Measurements from ENCODE around the gene RELN. TPM values are rescaled to one million over a fixed set of nuclear protein-coding genes. Genes with fewer than 3 reads are reported as not detected.

Gene RELN
- total and polyA plus RNA-seq, 9 of the 15 experiments (the other 6 are each of a cell fraction or from before 2014, with no cell fraction given): 12.9 to 43.2 (median 18.1) TPM

DNA sequence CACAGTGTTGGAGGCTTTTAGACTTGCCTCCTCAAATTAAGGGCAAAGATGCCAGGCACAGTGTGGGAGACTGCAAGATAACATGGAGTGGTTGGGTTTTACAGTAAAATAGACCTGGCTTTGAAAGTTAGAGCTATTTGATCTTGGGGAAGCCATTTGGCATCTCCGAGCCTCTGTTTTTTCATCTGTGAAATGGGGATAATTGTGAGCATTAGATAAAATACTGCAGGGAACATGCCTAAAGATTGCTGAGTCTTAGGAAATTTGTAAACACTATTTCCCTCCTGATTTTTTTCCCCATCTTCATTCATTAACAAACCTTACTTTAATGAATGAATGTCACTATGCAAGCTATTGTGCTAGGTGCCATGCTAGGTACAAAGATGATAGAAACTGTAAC is 302.2 kb downstream of the RELN start:
- in situ Hi-C loops (cut with MboI) (no loop called here), intact Hi-C loops (cut with micrococcal nuclease) (no loop called here)
- Histone ChIP-seq H4K20me1 (replicated peaks; ENCODE audit: control insufficient read depth, insufficient read depth, low read length) (no peaks in the 10 kb centered on the region), H2AFZ (ENCODE audit: low read depth, low read length) (no peak overlapping the region), H3K27ac (ENCODE audit: extremely low read depth, low read depth, low read length) (no peak overlapping the region), H3K4me3 (no peak overlapping the region), H3K4me1 (replicated peaks in 1 of 2; ENCODE audit: control insufficient read depth in 2 of 2, insufficient read depth in 2 of 2, low read length in 2 of 2) (no peaks in the 10 kb centered on the region), H3K4me2 (ENCODE audit: insufficient read depth, low read length) (no peak overlapping the region), H3K9ac (ENCODE audit: insufficient read depth in 1 of 2, low read depth in 2 of 2, low read length in 2 of 2) (no peak overlapping the region), H3K9me3 (replicated peaks; ENCODE audit: control insufficient read depth, insufficient read depth, low read depth, low read length) (no peaks in the 10 kb centered on the region), H3K27me3 (ENCODE audit: control insufficient read depth in 2 of 2, insufficient read depth in 2 of 2, low read length in 2 of 2) (no peaks in the 10 kb centered on the region), H3K79me2 (ENCODE audit: control insufficient read depth, insufficient read depth, low read length) (no peaks in the 10 kb centered on the region), H3K9me1 (ENCODE audit: control insufficient read depth, insufficient read depth, low read length) (no peaks in the 10 kb centered on the region), H3K36me3 (ENCODE audit: control insufficient read depth, insufficient read depth, low read length) (no peaks in the 10 kb centered on the region; the same call in 2 of the 3 replicates)
- ATAC-seq (no peak), DNase-seq (ENCODE audit: extremely low read depth in 1 of 4, low spot score in 3 of 4) (no peak), FAIRE-seq (no peak)
- BruUV-seq (replicated peaks): no TSS peak
- ChIA-PET CTCF (ENCODE audit: low intra/inter-chr PET ratio) (no interaction called here), POLR2A (interaction anchor here (1.0 kb wide), 1 partner anchor 9 kb away, joined by 4 read pairs; no protein-coding TSS in a partner anchor)
- WGBS (ENCODE audit: insufficient coverage, low coverage, missing lambda C conversion rate): 100% methylated on average over 1 of the region's 1 CpG
- TF ChIP-seq CHD4 (IDR thresholded peaks at IDR 0.05; ENCODE audit: insufficient read depth, insufficient replicate concordance, low read depth, low read length, poor library complexity, severe bottlenecking): peak; percentile 38
- TF ChIP-seq PREB (CRISPR knock-in tag; IDR thresholded peaks at IDR 0.05): no peak
- TF ChIP-seq RBM25 (IDR thresholded peaks at IDR 0.05; ENCODE audit: low read depth, low read length, severe bottlenecking): peak; percentile 77
- no peak for TF ChIP-seq FUS (optimal IDR thresholded peaks at IDR 0.05; ENCODE audit: low read depth, low read length)
- TF ChIP-seq ARNT (IDR thresholded peaks at IDR 0.05): no peak
- no peak for TF ChIP-seq KLF10 (CRISPR knock-in tag; IDR thresholded peaks at IDR 0.05)
- no peak for TF ChIP-seq ZNF133 (CRISPR knock-in tag; IDR thresholded peaks at IDR 0.05)
- no peak for TF ChIP-seq STAG1 (CRISPR knock-in tag; IDR thresholded peaks at IDR 0.05; ENCODE audit: borderline replicate concordance)
- TF ChIP-seq, protein P1, sequence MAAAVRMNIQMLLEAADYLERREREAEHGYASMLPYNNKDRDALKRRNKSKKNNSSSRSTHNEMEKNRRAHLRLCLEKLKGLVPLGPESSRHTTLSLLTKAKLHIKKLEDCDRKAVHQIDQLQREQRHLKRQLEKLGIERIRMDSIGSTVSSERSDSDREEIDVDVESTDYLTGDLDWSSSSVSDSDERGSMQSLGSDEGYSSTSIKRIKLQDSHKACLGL (CRISPR knock-in tag; IDR thresholded peaks at IDR 0.05; ENCODE audit: borderline replicate concordance, poor library complexity, severe bottlenecking): no peak
- peak; percentile 15; the same call in 1 of the 2 replicates for TF ChIP-seq C11orf30 (IDR thresholded peaks at IDR 0.05; ENCODE audit: low read depth)
- TF ChIP-seq HDAC2 (IDR thresholded peaks at IDR 0.05): 0 out of 2 replicates have a peak, but pooled peaks have one; percentile 25
- TF ChIP-seq ADNP (tag; IDR thresholded peaks at IDR 0.05): peak; percentile 60; the same call in 1 of the 2 replicates
- peak; percentile 43 to 67; a peak in 3 of 4 replicates for TF ChIP-seq KDM1A (IDR thresholded peaks at IDR 0.05)
- TF ChIP-seq CHD2 (IDR thresholded peaks at IDR 0.05; ENCODE audit: low read depth, low read length): no peak
- peak; percentile 54; the same call in 1 of the 2 replicates for TF ChIP-seq ZNF316 (IDR thresholded peaks at IDR 0.05)
- TF ChIP-seq, protein P2, sequence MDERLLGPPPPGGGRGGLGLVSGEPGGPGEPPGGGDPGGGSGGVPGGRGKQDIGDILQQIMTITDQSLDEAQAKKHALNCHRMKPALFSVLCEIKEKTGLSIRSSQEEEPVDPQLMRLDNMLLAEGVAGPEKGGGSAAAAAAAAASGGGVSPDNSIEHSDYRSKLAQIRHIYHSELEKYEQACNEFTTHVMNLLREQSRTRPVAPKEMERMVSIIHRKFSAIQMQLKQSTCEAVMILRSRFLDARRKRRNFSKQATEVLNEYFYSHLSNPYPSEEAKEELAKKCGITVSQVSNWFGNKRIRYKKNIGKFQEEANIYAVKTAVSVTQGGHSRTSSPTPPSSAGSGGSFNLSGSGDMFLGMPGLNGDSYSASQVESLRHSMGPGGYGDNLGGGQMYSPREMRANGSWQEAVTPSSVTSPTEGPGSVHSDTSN (CRISPR knock-in tag; IDR thresholded peaks at IDR 0.05; ENCODE audit: low read depth): no peak
- TF ChIP-seq, protein P2 (tag; conservative IDR thresholded peaks at IDR 0.05; ENCODE audit: low read depth): no peak
- peak; percentile 60; the same call in 1 of the 2 replicates for TF ChIP-seq BCOR (IDR thresholded peaks at IDR 0.05)
- TF ChIP-seq MXI1 (IDR thresholded peaks at IDR 0.05; ENCODE audit: low read depth, low read length): no peak
- TF ChIP-seq ZNF785 (CRISPR knock-in tag; IDR thresholded peaks at IDR 0.05): no peak
